NCI-H460 (cell line): ENCODE measurements around the gene CDCP2. TPM values are rescaled to one million over a fixed set of nuclear protein-coding genes. Genes with fewer than 3 reads are reported as not detected.
"Not testable (repeated sequence)": the region's sequence is repeated elsewhere in the genome, so short reads cannot be mapped to it uniquely, and the experiment has no call there.

ENCODE experiments used
- DNase-seq: peaks from one replicate; pipeline ENCODE4 v3.0.0-alpha.2; 2016; ENCODE audit warnings: low read depth; ENCODE audit errors: extremely low read depth
- total RNA-seq: library from RNA; depleted of rRNA; stranded (reverse); fragments of >200 nt; shearing (Covaris generic); gene quantifications from 2 replicates; pipeline ENCODE4 v1.2.3, GENCODE V29; 2014

Gene CDCP2
- total RNA-seq, 1 experiment from 2014 or later, result not detected

DNA sequence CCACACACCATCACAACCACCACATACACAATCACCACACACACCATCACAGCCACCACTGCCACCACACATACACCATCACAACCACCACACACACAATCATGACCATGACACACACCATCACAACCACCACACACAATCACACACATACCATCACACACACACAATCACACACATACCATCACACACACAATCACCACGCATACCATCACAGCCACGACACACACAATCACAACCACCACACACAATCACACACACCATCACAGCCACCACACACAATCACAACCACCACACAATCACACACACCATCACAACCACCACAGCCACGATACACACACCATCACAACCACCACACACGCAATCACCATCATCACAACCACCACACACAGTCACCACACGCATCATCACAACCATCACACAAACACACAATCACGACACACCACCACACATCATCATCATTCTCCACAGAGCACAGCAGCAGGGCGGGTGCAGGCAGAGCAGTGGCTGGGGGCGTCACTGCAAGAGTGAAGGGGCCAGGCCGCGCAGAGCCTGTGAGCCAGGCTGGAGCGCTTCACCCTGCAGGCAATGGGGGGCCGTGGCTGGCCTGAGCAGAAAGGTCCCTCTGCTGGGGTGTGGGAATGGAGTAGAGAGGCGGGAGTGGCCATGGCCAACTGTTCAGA is 32.6 kb downstream of the CDCP2 start:
- no peak for DNase-seq

DNA sequence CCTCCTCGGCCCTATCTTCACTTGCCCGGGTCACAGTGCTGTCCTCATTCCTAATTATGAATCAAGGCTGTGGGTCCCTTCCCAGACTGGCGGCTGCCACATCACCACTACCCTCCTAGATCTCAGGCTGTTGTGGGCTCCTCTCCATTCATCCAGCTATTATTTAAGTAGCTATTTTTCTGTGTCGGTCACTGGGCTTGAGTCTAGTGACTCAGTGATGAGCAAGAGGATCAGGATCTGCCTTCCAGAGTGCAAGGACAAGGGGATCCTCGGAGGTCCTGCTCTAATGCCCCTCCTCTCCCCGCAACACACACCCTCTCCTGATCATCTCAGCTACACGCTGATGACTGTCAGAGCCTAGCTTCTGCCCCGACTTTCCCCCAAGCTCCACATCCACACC is 34.1 kb downstream of the CDCP2 start:
- DNase-seq, result no peak

DNA sequence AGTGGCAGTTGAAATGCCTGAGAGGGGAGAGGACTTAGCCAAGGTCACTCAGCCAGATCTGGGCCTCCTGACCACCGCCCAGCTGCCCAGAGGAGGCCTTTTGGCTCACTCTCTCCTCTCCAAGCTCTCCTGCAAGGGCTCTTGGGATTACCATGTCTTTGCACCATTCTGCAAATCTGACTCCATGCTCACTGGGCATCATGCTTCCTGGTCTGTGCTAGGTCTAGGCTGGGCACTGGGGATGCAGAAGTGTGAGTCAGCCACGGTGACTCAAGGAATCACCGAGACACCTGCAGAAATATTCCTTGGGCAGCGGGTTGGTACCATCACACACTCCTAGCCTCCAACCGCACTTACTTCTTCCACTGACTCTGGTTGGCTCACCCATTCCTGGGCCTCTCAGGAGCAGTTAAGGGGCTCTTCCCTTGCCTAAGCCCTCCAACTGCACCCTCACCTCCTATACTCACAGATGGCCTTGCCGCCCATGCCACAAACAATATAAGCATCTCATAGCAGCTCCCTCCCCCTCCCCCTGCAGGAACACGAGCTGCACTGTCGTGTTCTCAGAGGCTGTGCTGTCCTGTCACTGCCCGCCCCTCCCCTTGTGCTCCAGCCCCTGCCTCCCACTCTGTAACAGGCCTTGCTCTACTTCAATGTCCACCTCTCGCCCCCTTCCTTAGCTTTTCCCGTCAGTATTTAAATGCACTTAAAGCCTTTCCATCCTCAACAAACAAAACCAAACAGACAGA is 34.8 kb downstream of the CDCP2 start:
- no peak for DNase-seq

DNA sequence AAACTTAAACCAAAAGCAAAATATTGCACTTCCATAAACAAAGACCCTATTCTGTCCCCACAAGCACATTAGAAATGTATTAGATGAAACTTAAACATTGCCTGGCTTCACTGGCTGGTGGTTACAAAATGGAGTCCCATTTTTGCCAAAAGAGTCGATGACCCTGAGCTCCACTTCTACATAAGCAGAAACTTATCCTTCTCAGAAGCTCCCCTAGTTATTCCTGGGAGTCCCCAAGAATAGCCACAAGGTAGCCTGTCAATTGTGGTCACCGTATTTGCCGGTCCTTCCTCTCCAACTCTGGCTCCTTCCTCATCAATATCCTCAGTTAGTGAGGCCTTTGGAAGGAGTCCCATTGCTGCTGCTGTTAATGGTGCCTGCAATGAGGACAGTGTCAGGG is 37.3 kb downstream of the CDCP2 start:
- DNase-seq, result no peak

DNA sequence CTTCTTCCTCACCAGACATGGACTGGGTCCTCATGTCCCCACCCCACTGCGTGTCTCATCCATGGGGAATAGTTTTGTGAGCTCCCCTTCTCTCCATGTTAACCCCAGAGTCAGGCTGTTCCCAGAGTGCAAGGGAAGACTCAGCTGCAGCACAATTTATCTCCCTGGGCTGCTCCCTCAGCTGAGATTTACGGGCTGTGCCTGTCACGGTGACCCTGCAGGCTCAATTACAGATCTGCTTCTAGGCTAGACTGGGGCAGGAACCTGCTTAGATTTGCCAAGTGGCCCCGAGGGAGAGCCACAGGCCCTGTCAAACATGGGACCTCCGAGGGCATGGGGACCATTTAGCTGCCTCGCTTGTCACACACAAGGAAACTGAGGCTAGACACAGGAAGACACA is 37.8 kb downstream of the CDCP2 start:
- no peak for DNase-seq

DNA sequence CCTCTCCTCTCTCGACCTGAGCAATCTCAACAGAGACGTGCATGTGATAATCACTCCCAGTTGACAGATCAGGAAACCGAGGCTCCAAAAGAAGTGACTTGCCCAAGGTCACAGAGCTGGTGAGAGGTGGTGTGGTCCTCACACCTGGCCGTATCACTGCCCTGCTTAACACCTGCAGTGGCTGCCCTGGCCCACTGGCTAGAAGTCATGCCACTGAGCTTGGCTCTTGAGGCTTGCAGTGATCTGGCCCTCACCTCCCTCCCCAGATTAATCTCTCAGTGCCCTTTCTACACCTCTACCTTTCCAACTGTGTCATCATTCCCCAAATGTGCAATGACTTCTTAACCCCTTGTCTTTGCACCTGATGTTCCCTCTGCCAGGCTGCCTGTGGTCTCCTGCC is 38.8 kb downstream of the CDCP2 start:
- no peak for DNase-seq

DNA sequence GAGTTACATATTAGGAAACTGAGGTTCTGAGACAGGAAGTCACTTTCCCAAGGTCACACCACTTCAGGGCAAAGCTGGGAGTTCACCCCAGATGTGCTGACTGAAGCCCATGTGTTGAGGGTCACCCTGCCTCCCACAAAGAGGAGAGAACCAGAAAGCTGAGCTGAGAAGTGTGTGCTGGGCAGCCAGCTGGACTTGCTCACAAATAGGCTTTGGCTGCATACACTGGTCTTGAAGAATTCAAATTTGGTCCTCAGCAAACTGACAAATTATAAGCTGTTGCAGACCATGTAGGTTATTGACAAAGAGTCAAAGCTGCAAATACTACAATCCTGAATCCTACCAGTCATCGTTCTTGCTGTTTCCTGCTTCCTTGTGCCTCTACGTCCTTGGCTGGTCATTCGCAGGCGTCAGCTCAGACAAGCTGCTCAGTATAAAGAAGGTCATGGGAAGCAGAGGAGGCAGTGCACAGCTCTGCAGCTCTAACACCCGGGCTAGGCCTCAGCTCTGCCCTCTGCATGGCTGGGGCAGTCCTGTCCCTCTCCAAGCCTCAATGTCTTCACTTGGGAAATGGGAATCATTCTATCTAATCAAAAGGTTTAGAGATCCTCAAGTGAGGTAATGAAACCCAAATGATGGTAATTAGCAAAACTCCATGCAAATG is 40.0 kb downstream of the CDCP2 start:
- DNase-seq, result no peak

DNA sequence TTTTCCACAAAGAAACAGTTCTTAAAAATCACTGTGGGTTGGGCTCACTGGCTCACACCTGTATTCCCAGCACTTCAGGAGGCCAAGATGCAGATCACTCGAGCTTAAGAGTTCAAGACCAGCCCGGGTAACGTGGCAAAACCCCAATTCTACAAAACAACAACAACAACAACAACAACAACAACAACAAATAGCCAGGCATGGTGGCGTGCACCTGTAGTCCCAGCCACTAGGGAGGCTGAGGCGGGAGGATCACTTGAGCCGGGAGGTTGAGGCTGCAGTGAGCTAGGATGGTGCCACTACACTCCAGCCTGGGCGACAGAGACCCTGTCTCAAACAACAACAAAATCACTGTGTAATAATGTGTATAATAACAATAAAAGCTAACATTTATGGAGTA is 40.8 kb downstream of the CDCP2 start:
- no peak for DNase-seq

DNA sequence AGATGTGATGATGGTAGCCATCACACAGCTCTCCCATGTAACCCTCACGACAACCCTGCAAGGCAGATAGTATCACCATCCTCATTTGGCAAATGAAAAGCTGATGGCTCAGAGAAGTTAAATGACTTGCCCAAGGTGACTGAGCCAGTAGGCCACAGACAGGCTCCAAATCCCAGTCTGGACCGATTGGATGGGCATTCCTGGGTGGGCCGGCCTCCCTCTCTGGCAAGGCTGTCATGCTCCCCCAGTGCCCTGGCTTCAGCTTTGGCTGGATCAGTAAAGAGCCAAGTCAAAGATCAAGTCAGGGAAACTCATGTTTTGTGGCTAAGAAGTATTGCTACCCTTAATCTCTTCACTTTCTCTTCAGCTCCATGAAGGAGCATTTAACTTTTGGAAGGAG is 41.2 kb downstream of the CDCP2 start:
- DNase-seq, result no peak

DNA sequence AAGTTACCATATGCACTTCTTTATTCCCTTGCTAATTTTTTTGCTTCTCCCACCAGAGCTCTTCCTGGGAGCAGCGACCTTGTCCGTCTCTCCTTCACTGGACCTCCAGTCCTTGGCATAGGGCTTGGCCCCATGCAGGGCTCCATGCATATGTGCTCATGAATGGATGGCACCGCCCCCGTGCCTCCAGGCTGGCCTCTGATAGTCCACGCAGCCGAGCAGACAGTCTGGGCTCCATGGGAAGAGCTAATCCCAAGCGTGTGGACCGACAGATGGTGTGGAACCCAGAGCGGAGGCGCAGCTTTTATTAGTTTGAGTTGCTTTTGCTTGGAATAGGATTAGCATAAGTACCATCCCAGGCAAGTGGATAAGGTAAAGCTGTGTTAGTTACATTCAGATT is 41.8 kb downstream of the CDCP2 start:
- DNase-seq, result no peak

DNA sequence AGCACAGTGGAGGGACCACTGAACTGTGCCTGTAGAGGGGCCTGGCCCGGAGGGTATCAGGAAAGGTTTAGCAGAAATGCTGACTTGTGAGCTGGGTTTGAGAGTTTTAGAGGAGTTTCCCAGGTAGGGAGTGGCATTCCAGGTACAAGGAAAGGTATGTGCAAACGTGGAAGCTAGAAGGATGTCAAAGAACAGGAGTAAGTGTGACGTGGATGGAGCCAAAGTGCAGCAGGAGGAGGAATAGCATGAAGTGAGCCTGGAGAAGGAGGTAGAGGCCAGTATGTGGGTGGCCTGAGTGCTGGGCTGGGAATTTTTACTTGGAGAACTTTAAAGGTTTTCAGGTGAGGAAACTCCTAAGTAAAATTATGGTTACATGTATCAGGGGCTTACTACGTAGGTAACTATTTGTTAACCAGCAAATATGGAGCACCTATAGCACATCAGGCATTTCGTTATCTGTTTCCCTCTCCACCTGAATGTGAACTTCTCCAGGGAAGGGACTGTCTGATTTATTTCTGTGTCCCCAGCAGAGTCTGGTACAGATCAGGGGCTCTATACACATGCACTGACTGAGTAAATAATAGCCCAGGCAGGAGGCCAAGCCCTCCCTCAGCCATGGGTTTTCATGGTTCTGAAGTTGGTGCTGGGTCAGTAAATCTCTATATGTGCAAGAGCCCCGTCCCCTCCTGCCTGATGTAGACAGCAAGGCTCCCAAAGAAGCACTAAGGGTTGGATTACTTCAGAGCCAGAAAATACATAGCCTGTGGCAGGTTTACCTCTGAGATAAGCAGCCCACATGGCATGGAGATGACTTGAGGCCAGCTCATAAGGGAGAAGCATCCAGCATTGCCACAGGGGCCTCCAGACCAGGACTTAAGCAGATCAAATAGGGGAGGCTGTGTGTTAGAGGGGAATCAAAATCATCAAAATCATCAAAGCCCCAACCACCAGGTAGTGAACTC is 43.4 kb downstream of the CDCP2 start:
- DNase-seq, result no peak

DNA sequence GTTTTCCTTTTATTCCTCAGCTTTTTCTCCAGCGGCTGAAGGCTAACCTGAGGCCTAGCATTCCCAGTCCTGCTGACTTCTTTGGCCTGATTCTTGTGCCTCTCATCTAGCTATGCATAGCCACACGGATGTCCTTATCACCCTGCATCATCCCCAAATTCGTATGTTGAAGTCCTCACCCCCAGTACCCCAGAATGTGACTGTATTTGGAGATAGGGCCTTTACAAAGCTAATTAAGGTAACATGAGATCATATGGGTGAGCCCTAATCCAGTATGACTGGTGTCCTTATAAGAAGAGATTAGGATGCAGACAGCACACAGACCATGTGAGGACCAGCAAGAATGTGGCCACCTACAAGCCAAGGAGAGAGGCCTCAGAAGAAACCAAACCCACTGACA is 44.6 kb downstream of the CDCP2 start:
- no peak for DNase-seq

DNA sequence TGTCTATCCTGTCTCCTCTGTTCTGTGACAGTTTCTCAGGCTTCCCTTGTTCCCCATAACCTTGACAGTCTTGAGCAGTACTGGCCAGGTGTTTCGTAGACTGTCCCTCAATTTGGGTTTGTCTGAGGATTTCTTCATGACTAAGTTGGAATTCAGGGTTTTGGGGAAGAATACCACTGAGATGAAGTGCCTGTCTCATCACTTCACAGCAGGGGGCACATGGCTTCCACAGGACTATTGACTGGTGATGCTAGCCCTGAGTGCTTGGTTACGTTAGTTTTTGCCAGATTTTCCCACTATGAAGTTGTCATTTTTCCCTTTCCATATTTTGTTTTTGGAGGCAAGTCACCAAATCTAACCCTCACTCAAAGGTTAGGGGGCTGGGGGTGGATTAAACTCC is 45.7 kb downstream of the CDCP2 start:
- DNase-seq, result no peak

DNA sequence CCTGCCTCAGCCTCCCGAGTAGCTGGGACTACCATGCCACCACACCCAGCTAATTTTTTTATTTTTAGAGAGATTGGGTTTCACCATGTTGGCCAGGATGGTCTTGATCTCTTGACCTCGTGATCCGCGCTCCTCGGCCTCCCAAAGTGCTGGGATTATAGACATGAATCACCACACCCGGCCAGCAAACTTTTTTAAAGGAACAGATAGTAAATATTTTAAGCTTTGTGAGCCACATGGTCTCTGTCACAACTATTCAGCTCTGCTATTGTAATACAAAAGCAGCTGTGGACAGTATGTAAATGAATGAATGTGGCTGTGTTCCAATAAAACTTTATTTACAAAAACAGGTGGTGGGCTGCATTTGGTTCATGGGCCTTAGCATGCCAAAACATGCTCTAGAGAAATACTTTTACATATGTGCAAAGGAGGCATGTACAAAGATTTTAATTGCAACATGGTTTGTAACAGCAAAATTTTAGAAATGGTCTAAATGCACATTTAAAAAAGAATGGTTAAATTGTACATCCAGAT is 47.0 kb downstream of the CDCP2 start:
- DNase-seq, result no peak

DNA sequence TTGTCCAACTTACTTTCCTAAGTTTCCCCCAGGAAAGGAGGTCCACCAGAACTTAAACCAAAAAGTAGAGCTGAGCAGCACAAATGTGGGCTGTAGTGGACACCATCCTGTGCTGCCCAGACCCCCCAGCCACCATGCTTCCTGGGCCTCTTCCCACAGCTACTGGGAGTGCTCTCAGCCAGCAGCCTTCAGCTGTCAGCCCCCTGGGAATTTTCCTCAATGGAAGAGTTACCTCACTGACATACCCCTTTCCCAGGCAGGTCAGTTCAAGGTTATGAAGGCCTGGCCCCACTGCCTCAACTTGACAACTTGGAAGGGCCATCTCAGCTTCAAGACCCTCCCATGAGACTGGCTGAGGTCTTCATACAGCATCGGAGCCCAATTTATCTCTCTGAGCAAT is 47.7 kb downstream of the CDCP2 start:
- no peak for DNase-seq

DNA sequence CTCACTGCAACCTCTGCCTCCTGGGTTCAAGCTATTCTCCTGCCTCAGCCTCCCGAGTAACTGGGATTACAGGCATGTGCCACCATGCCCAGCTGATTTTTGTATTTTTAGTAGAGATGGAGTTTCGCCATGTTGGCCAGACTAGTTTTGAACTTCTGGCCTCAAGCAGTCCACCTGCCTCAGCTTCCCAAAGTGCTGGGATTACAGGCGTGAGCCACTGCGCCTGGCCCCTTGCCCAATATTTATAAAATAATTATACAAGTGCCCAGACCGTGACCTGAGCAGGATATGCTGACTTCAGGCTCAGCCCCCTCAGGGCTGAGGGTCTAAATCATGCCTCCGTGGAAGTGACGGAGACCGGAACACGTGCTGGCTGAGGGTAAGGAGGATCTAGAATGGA is 48.2 kb downstream of the CDCP2 start:
- DNase-seq, result not testable (repeated sequence)

DNA sequence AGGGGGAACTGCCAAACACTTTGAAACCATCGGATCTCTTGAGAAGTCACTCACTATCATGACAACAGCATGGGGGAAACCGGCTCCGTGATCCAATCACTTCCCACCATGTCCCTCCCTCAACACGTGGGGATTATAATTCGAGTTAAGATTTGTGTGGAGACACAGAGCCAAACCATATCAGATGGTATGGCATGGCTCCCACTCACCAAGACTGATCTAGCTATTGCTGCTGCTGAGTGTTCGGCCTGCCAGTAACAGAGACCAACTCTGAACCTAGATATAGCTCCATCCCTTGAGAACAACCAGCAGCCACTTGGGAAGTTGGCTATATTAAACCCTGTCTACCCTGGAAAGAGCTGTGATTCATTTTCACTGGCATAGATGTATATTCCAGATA is 49.4 kb downstream of the CDCP2 start:
- DNase-seq, result no peak

DNA sequence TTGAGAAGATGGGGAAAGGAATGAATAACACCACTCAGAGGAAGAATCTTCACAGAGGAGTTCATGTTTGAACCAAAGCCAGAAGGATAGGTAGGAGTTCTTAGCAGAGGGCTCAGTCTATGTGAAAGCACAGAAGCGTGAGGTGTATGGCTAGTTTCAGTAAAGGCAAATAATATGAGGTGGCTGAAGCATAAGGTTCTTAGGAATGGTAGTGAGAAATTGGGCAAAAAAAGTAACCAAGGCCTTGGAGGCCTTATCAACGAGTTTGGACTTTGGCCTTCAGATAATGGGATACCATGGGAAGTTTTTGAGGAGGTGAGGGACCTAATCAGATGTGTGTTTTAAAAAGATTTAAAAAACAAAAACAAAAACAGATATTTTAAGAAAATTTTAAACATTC is 52.3 kb downstream of the CDCP2 start:
- no peak for DNase-seq

DNA sequence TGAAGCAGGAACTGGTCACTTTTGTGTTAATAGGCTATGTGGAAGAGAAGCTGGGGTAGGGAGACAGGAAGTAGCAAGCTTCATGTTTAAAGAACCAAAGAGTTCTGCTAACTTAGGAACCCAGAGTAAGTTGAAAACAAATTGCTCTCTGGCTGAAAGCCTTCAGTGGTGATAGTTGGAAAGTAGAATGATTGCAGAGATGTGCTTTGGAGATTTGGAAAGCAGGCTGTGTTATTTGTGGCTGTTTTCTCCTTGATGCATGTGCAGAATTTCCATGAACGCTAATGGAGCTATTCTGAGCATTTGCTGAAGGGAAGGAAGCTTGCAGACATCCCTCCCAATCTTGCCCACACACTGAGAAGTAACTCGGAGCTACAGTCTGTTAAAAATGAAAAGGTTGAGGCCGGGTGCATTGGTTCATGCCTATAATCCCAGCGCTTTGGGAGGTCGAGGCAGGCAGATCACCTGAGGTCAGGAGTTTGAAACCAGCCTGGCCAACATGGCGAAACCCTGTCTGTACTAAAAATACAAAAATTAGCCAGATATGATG is 53.7 kb downstream of the CDCP2 start:
- no peak for DNase-seq

DNA sequence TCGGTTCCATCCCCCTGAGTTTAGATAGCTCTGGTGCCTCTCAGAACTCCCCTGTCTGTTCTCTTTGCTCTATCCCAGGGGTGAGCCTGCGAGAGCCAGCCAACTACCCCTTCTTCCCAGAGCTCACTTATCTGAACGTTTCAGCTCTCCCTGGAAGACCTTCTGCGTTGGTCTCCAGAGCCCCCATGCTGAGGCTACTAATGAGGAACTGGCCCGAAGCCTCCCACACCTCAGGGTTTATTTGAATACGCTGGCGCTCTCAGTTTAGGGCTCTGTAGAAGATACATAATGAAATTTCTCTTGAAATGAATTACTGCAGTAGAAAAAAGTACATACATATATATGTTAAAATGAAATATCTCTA is 55.9 kb downstream of the CDCP2 start:
- DNase-seq, result no peak
